Duodenal mucosa (tissue), 2 donors: ENCODE results near the gene DEAF1.

Source experiments
- H3K27ac ChIP-seq: one replicate; pipeline ENCODE4 v1.7.0; 2013; ENCODE audit warnings: low read depth, low read length
- H3K27me3 ChIP-seq, 2 donors: one replicate each; pipeline ENCODE4 v1.7.0; 2013; ENCODE audit warnings: low read length in 2 of 2, control low read depth in 1 of 2; ENCODE audit not compliant: insufficient read depth in 2 of 2, control insufficient read depth in 1 of 2
- H3K36me3 ChIP-seq, 2 donors: one replicate each; pipeline ENCODE4 v1.7.0; 2013; ENCODE audit warnings: low read length in 2 of 2, control low read depth in 1 of 2; ENCODE audit not compliant: insufficient read depth in 2 of 2, control insufficient read depth in 1 of 2
- H3K4me1 ChIP-seq, 2 donors: one replicate each; pipeline ENCODE4 v1.7.0; 2013; ENCODE audit warnings: low read length in 2 of 2, control low read depth in 1 of 2; ENCODE audit not compliant: insufficient read depth in 2 of 2, control insufficient read depth in 1 of 2
- H3K4me3 ChIP-seq, 2 donors: one replicate each; pipeline ENCODE4 v1.7.0; 2013; ENCODE audit warnings: low read length in 2 of 2, low read depth in 1 of 2
- H3K9ac ChIP-seq, 2 donors: one replicate each; pipeline ENCODE4 v1.7.0; 2013; ENCODE audit warnings: low read length in 2 of 2, low read depth in 1 of 2
- H3K9me3 ChIP-seq, 2 donors: one replicate each; pipeline ENCODE4 v1.7.0; 2013; ENCODE audit warnings: low read length in 2 of 2, control low read depth in 1 of 2; ENCODE audit not compliant: control insufficient read depth in 1 of 2

Gene DEAF1

GRCh38 chr11:637593-638521 lies 57.2 kb downstream of the DEAF1 start:
- no peak overlapping the region for H3K27ac ChIP-seq
- no peaks in the 10 kb centered on the region for H3K36me3 ChIP-seq
- no peak overlapping the region for H3K9ac ChIP-seq
- H3K4me1 ChIP-seq: peaks cover 6 to 7% of the 10 kb centered on the region in 2 donors
- peaks cover 17 to 20% of the 10 kb centered on the region in 2 donors for H3K27me3 ChIP-seq
- H3K9me3 ChIP-seq: no peaks in the 10 kb centered on the region
- H3K4me3 ChIP-seq: peak overlapping the region in 1 of 2 donors; percentile 36

GRCh38 chr11:637333-637592 lies 57.8 kb downstream of the DEAF1 start:
- H3K9me3 ChIP-seq: no peaks in the 10 kb centered on the region
- H3K27ac ChIP-seq: no peak overlapping the region
- no peak overlapping the region for H3K9ac ChIP-seq
- peak overlapping the region in 1 of 2 donors; percentile 36 for H3K4me3 ChIP-seq
- peaks cover 6 to 7% of the 10 kb centered on the region in 2 donors for H3K4me1 ChIP-seq
- H3K36me3 ChIP-seq: no peaks in the 10 kb centered on the region
- peaks cover 17 to 20% of the 10 kb centered on the region in 2 donors for H3K27me3 ChIP-seq

- Histone ChIP-seq H3K9ac (no peak within 1 kb of the TSS), H3K27ac (no peak within 1 kb of the TSS), H3K36me3 (no peaks in the 10 kb centered on the region), H3K9me3 (no peaks in the 10 kb centered on the region), H3K4me3 (peak within 1 kb of the TSS in 1 of 2 donors; percentile 36), H3K27me3 (peaks cover 17 to 20% of the 10 kb centered on the region in 2 donors), H3K4me1 (peaks cover 6 to 7% of the 10 kb centered on the region in 2 donors)
These were observed 58.3 kb downstream of the DEAF1 start, which contains the start of gene DRD4 for GRCh38 chr11:636511-637332. Gene DRD4 (plus strand): TSS chr11:637269. CDS start chr11:637305, 36 bp downstream.

GRCh38 chr11:635945-636510 lies 59.0 kb downstream of the DEAF1 start:
- no peak overlapping the region for H3K9ac ChIP-seq
- peaks cover 17 to 20% of the 10 kb centered on the region in 2 donors for H3K27me3 ChIP-seq
- peaks cover 6 to 7% of the 10 kb centered on the region in 2 donors for H3K4me1 ChIP-seq
- H3K9me3 ChIP-seq: no peaks in the 10 kb centered on the region
- no peaks in the 10 kb centered on the region for H3K36me3 ChIP-seq
- H3K27ac ChIP-seq: no peak overlapping the region
- no peak overlapping the region for H3K4me3 ChIP-seq

GRCh38 chr11:630871-631270 lies 64.2 kb downstream of the DEAF1 start:
- Histone ChIP-seq H3K36me3 (no peaks in the 10 kb centered on the region), H3K27me3 (no peaks in the 10 kb centered on the region), H3K4me3 (no peak overlapping the region), H3K27ac (no peak overlapping the region), H3K9me3 (no peaks in the 10 kb centered on the region), H3K9ac (no peak overlapping the region), H3K4me1 (peaks cover 3 to 5% of the 10 kb centered on the region in 2 donors)

- Histone ChIP-seq H3K36me3 (no peaks in the 10 kb centered on the region), H3K4me1 (peaks cover 8 to 10% of the 10 kb centered on the region in 2 donors), H3K9me3 (no peaks in the 10 kb centered on the region), H3K27ac (no peak overlapping the region), H3K27me3 (no peaks in the 10 kb centered on the region), H3K4me3 (no peak overlapping the region), H3K9ac (no peak overlapping the region)
These were observed 65.8 kb downstream of the DEAF1 start for GRCh38 chr11:629237-629583.

GRCh38 chr11:628056-628455 lies 67.0 kb downstream of the DEAF1 start:
- Histone ChIP-seq H3K27me3 (no peaks in the 10 kb centered on the region), H3K36me3 (no peaks in the 10 kb centered on the region), H3K4me3 (no peak overlapping the region), H3K27ac (no peak overlapping the region), H3K4me1 (peaks cover 10 to 12% of the 10 kb centered on the region in 2 donors), H3K9me3 (no peaks in the 10 kb centered on the region), H3K9ac (no peak overlapping the region)

- H3K36me3 ChIP-seq: no peaks in the 10 kb centered on the region
- no peaks in the 10 kb centered on the region for H3K27me3 ChIP-seq
- H3K4me3 ChIP-seq: no peak overlapping the region
- no peak overlapping the region for H3K9ac ChIP-seq
- H3K27ac ChIP-seq: no peak overlapping the region
- peaks cover 10 to 12% of the 10 kb centered on the region in 2 donors for H3K4me1 ChIP-seq
- no peaks in the 10 kb centered on the region for H3K9me3 ChIP-seq
These were observed 67.8 kb downstream of the DEAF1 start for GRCh38 chr11:627308-627576.

- Histone ChIP-seq H3K27me3 (no peaks in the 10 kb centered on the region), H3K9me3 (no peaks in the 10 kb centered on the region), H3K4me1 (peaks cover 10 to 12% of the 10 kb centered on the region in 2 donors), H3K27ac (no peak within 1 kb of the TSS), H3K4me3 (peak within 1 kb of the TSS; percentile 28 to 74), H3K9ac (no peak within 1 kb of the TSS), H3K36me3 (peaks cover 0 to under 1% of the 10 kb centered on the region in 2 donors)
These were observed 68.3 kb downstream of the DEAF1 start, which contains the start of gene SCT for GRCh38 chr11:626475-627307. Gene SCT (minus strand): TSS chr11:627181. CDS start chr11:627143, 38 bp downstream.
